HepG2 (cell line): ENCODE measurements around the gene GRIK3. TPM values are rescaled to one million over a fixed set of nuclear protein-coding genes. Genes with fewer than 3 reads are reported as not detected.

ENCODE experiments used
- ATAC-seq: fragments of 200-7000 bp; cut with Tn5 transposase; 3 replicates; pipeline ENCODE4 v1.9.1; 2020; ENCODE audit warnings: mild to moderate bottlenecking, moderate library complexity
- BruUV-seq: library from RNA; stranded (reverse); fragments of 400-500 nt; replicated peaks from 2 replicates; lab custom pipeline; 2021; lab: Mats Ljungman, UMichigan
- CTCF ChIA-PET: fragments of 300-600 bp; formaldehyde crosslinking; extraction: SDS; loops from one replicate; lab custom pipeline; 2021; ENCODE audit warnings: low total read pairs, inconsistent platforms, low intra/inter-chr PET ratio; lab: Yijun Ruan, JAX
- POLR2A ChIA-PET: fragments of 350-600 bp; sonication (Branson Sonifier 250); formaldehyde crosslinking; loops from one replicate; lab custom pipeline; 2020; ENCODE audit warnings: antibody characterized with exemption, inconsistent platforms; lab: Yijun Ruan, JAX
- DNase-seq: peaks from one replicate; pipeline ENCODE4 v3.0.0-alpha.2; 2015; ENCODE audit warnings: low spot score
- FAIRE-seq: peaks from 3 replicates; lab custom pipeline; 2011; peaks lifted over from hg19 to GRCh38; lab: Jason Lieb, UNC
- H2AFZ ChIP-seq: one replicate; pipeline ENCODE4 v1.6.1; 2011; ENCODE audit warnings: low read length, inconsistent platforms
- H3K27ac ChIP-seq: fragments of 300-600 bp; 3 replicates; pipeline ENCODE4 v1.8.0; 2011; ENCODE audit warnings: mixed run types, mild to moderate bottlenecking, mixed read lengths, low read length, inconsistent platforms; ENCODE audit not compliant: insufficient read depth; ENCODE audit errors: extremely low read length
- H3K27me3 ChIP-seq, 2 experiments: fragments of 200-600 bp in 1 of 2; 2 replicates in 1 of 2; 3 replicates in 1 of 2; pipeline versions ENCODE4 v1.6.0 to v1.8.0; 2011; ENCODE audit warnings: low read length in 2 of 2, mild to moderate bottlenecking in 2 of 2, moderate library complexity in 2 of 2, inconsistent platforms in 1 of 2; ENCODE audit not compliant: insufficient read depth in 2 of 2, control insufficient read depth in 1 of 2
- H3K36me3 ChIP-seq, 2 experiments: fragments of 200-600 bp in 1 of 2; replicated peaks in 1 of 2; 2 replicates in 1 of 2; 3 replicates in 1 of 2; pipeline versions ENCODE4 v1.5.1 to v1.8.0; 2011; ENCODE audit warnings: low read length in 2 of 2, inconsistent platforms in 1 of 2; ENCODE audit not compliant: insufficient read depth in 2 of 2, control insufficient read depth in 1 of 2
- H3K4me1 ChIP-seq: 2 replicates; pipeline ENCODE4 v1.5.1; 2012; ENCODE audit warnings: low read length, inconsistent platforms; ENCODE audit not compliant: insufficient read depth
- H3K4me2 ChIP-seq: 2 replicates; pipeline ENCODE4 v1.6.0; 2011; ENCODE audit warnings: low read depth, low read length, inconsistent platforms
- H3K4me3 ChIP-seq, 3 experiments: fragments of 200-600 bp in 1 of 3; sonication (generic), shearing (Covaris generic) in 1 of 3; replicated peaks in 1 of 3; 2 replicates each; pipeline ENCODE4 v1.5.1; 2011 to 2016; ENCODE audit warnings: low read length in 3 of 3, inconsistent platforms in 2 of 3, low read depth in 2 of 3, mild to moderate bottlenecking in 2 of 3, control low read depth in 1 of 3, mixed read lengths in 1 of 3; ENCODE audit not compliant: insufficient read depth in 1 of 3
- H3K79me2 ChIP-seq: one replicate; pipeline ENCODE4 v1.6.1; 2011; ENCODE audit warnings: low read length, inconsistent platforms; ENCODE audit not compliant: insufficient read depth
- H3K9ac ChIP-seq: 2 replicates; pipeline ENCODE4 v1.6.0; 2011; ENCODE audit warnings: mild to moderate bottlenecking, low read depth, low read length, inconsistent platforms; ENCODE audit not compliant: insufficient read depth
- H3K9me3 ChIP-seq: 2 replicates; pipeline ENCODE4 v1.5.1; 2012; ENCODE audit warnings: mild to moderate bottlenecking, low read length
- H4K20me1 ChIP-seq: 2 replicates; pipeline ENCODE4 v1.6.0; 2011; ENCODE audit warnings: inconsistent platforms, mild to moderate bottlenecking, low read length, moderate library complexity; ENCODE audit not compliant: insufficient read depth
- ARNT2 ChIP-seq: sonication (generic); formaldehyde crosslinking; IDR thresholded peaks from 2 replicates; pipeline ENCODE4 v1.8.0; 2022; ENCODE audit warnings: mild to moderate bottlenecking, low read depth, missing genetic modification reagents, moderate library complexity
- CREBL2 ChIP-seq: sonication (generic); formaldehyde crosslinking; IDR thresholded peaks from 2 replicates; pipeline ENCODE4 v1.8.1; 2023; ENCODE audit warnings: missing genetic modification reagents, mild to moderate bottlenecking, borderline replicate concordance
- HOXD1 ChIP-seq: sonication (generic); formaldehyde crosslinking; IDR thresholded peaks from 2 replicates; pipeline ENCODE4 v1.5.0; 2020; ENCODE audit warnings: missing genetic modification reagents
- LRRFIP1 ChIP-seq: sonication (generic); formaldehyde crosslinking; conservative IDR thresholded peaks from 2 replicates; pipeline ENCODE4 v1.4.0; 2020; ENCODE audit warnings: missing genetic modification reagents
- POLR2AphosphoS5 ChIP-seq: IDR thresholded peaks from 2 replicates; pipeline ENCODE4 v1.6.1; 2012; ENCODE audit warnings: low read depth, low read length
- RFXANK ChIP-seq: IDR thresholded peaks from 2 replicates; pipeline ENCODE4 v1.6.1; 2016
- SYNCRIP ChIP-seq: fragments of 200-400 bp; formaldehyde crosslinking; IDR thresholded peaks from 2 replicates; pipeline ENCODE4 v1.6.1; 2018; ENCODE audit warnings: mild to moderate bottlenecking, low read depth, low read length; ENCODE audit not compliant: insufficient read depth
- TCF7 ChIP-seq: sonication (generic); IDR thresholded peaks from 2 replicates; pipeline ENCODE4 v1.6.1; 2016; ENCODE audit warnings: antibody characterized with exemption, low read depth
- TOE1 ChIP-seq: sonication (generic); formaldehyde crosslinking; IDR thresholded peaks from 2 replicates; pipeline ENCODE4 v1.4.0; 2020; ENCODE audit warnings: mild to moderate bottlenecking, missing genetic modification reagents
- ZMYM3 ChIP-seq: sonication (generic); formaldehyde crosslinking; IDR thresholded peaks from 2 replicates; pipeline ENCODE4 v1.5.1; 2020; ENCODE audit warnings: mild to moderate bottlenecking, missing genetic modification reagents
- ZNF274 ChIP-seq: sonication (generic); formaldehyde crosslinking; IDR thresholded peaks from 2 replicates; pipeline ENCODE4 v1.5.1; 2020; ENCODE audit warnings: mild to moderate bottlenecking, missing genetic modification reagents
- ZNF496 ChIP-seq: sonication (generic); formaldehyde crosslinking; IDR thresholded peaks from 2 replicates; pipeline ENCODE4 v1.8.1; 2023; ENCODE audit warnings: mild to moderate bottlenecking, moderate library complexity, missing genetic modification reagents; ENCODE audit not compliant: insufficient replicate concordance
- ZNF569 ChIP-seq: sonication (generic); formaldehyde crosslinking; IDR thresholded peaks from 2 replicates; pipeline ENCODE4 v1.5.0; 2020; ENCODE audit warnings: mild to moderate bottlenecking, missing genetic modification reagents, moderate library complexity, borderline replicate concordance
- ZNF605 ChIP-seq: sonication (generic); formaldehyde crosslinking; IDR thresholded peaks from 2 replicates; pipeline ENCODE4 v1.8.0; 2022; ENCODE audit warnings: mild to moderate bottlenecking, missing genetic modification reagents
- ZNF629 ChIP-seq: sonication (generic); formaldehyde crosslinking; conservative IDR thresholded peaks from 2 replicates; pipeline ENCODE4 v1.5.0; 2020; ENCODE audit warnings: missing genetic modification reagents
- ZNF724P ChIP-seq: sonication (generic); formaldehyde crosslinking; IDR thresholded peaks from 2 replicates; pipeline ENCODE4 v1.8.0; 2022; ENCODE audit warnings: missing genetic modification reagents, borderline replicate concordance
- ZNF841 ChIP-seq: sonication (generic); formaldehyde crosslinking; IDR thresholded peaks from 2 replicates; pipeline ENCODE4 v1.8.1; 2023; ENCODE audit warnings: missing genetic modification reagents, borderline replicate concordance
- ZSCAN29 ChIP-seq: sonication (generic); formaldehyde crosslinking; conservative IDR thresholded peaks from 2 replicates; pipeline ENCODE4 v1.4.0; 2020; ENCODE audit warnings: mild to moderate bottlenecking, missing genetic modification reagents
- WGBS: methylation state at CpG from one replicate; pipeline ENCODE4 v1.1.6; 2017; ENCODE audit warnings: low lambda C conversion rate; 5-methylcytosine and 5-hydroxymethylcytosine counted together
- in situ Hi-C: cut with HindIII; loops from 2 replicates; pipeline ENCODE4 v1.10.0; 2017; ENCODE audit warnings: low pct_unique_long_range_greater_than_20kb; ENCODE audit not compliant: extremely low pct_ligation_motif_present
- intact Hi-C: fragments of 100-400 bp; cut with micrococcal nuclease; formaldehyde crosslinking; loops from one replicate; pipeline ENCODE4 v1.10.0; 2022; ENCODE audit not compliant: unreplicated experiment
- polyA plus RNA-seq, 8 experiments: library from polyadenylated mRNA; depleted of rRNA in 3 of 8; stranded (reverse) in 7 of 8; unstranded in 1 of 8; fragments of >200 nt; fragmentation: Illumina TruSeq in 4 of 8; extraction: Trizol in 4 of 8; gene quantifications; 2 replicates each; pipeline versions ENCODE4 v1.2.1 to v1.2.3, GENCODE V29; 2011 to 2016; ENCODE audit warnings: low read depth in 4 of 8, missing spikeins in 1 of 8, mixed read lengths in 1 of 8; ENCODE audit not compliant: insufficient read depth in 1 of 8
- total RNA-seq, 5 experiments: library from RNA; depleted of rRNA; stranded (reverse); fragments of >200 nt; fragmentation: Illumina TruSeq; extraction: Trizol; gene quantifications; 2 replicates each; pipeline ENCODE4 v1.2.3, GENCODE V29; 2016; ENCODE audit warnings: low read depth in 1 of 5

The GRIK3 gene
- total and polyA plus RNA-seq, 2 of the 13 experiments (the other 11 are each of a cell fraction or from before 2014, with no cell fraction given), result not detected

- Histone ChIP-seq H4K20me1 (no peaks in the 10 kb centered on the region), H3K27ac (no peak overlapping the region), H3K27me3 (no peaks in the 10 kb centered on the region; a peak in 1 of 5 replicates), H3K79me2 (no peaks in the 10 kb centered on the region), H3K9me3 (no peaks in the 10 kb centered on the region), H3K4me3 (no peak overlapping the region), H3K9ac (no peak overlapping the region), H3K4me2 (no peak overlapping the region), H3K4me1 (peaks cover 14% of the 10 kb centered on the region), H3K36me3 (no peaks in the 10 kb centered on the region), H2AFZ (no peak overlapping the region)
- 0% methylated on average over 3 of the region's 5 CpGs for WGBS
- in situ Hi-C loops, result no loop called here
- no TSS peak for BruUV-seq
- ChIA-PET CTCF (no interaction called here), POLR2A (no interaction called here)
- ATAC-seq (no peak), FAIRE-seq (no peak), DNase-seq (no peak)
- TF ChIP-seq ZNF605 (CRISPR knock-in tag) (no peak), SYNCRIP (no peak), ZNF274 (CRISPR knock-in tag) (no peak), TOE1 (no peak), ZNF496 (CRISPR knock-in tag) (no peak), ARNT2 (CRISPR knock-in tag) (no peak), ZNF569 (CRISPR knock-in tag) (no peak), ZNF724P (CRISPR knock-in tag) (no peak), LRRFIP1 (CRISPR knock-in tag) (no peak), ZMYM3 (no peak), ZNF629 (CRISPR knock-in tag) (no peak), ZNF841 (CRISPR knock-in tag) (no peak), POLR2AphosphoS5 (no peak), TCF7 (no peak), ZSCAN29 (CRISPR knock-in tag) (no peak), RFXANK (CRISPR knock-in tag) (no peak), HOXD1 (no peak), CREBL2 (no peak)
- intact Hi-C loops, result no loop called here
Observed at GRCh38 chr1:36786425-36786824, 247.9 kb downstream of the GRIK3 start.
